WERI-Rb-1 (cell line): ENCODE measurements around the gene SPRYD7.
"Not testable (repeated sequence)": the region's sequence is repeated elsewhere in the genome, so short reads cannot be mapped to it uniquely, and the experiment has no call there.

Source experiments
- DNase-seq: peaks from one replicate; pipeline ENCODE4 v3.0.0-alpha.2; 2020
- H3K27ac ChIP-seq: fragments of 250-450 bp; sonication (Bioruptor Pico); 2 replicates; pipeline ENCODE4 v1.5.1; 2020; ENCODE audit warnings: mild to moderate bottlenecking, moderate library complexity
- H3K27me3 ChIP-seq: fragments of 250-450 bp; sonication (Bioruptor Pico); 2 replicates; pipeline ENCODE4 v1.5.1; 2021; ENCODE audit warnings: mild to moderate bottlenecking, low read depth, moderate library complexity; ENCODE audit not compliant: insufficient read depth, severe bottlenecking
- H3K36me3 ChIP-seq: fragments of 250-450 bp; sonication (Bioruptor Pico); 2 replicates; pipeline ENCODE4 v1.5.1; 2020; ENCODE audit warnings: mild to moderate bottlenecking, moderate library complexity
- H3K4me3 ChIP-seq: 2 replicates; pipeline ENCODE4 v1.5.1; 2011; ENCODE audit warnings: low read depth, mild to moderate bottlenecking, control low read depth, low read length
- H3K9me3 ChIP-seq: fragments of 250-450 bp; sonication (Bioruptor Pico); 2 replicates; pipeline ENCODE4 v1.5.1; 2021; ENCODE audit warnings: mild to moderate bottlenecking, moderate library complexity; ENCODE audit not compliant: severe bottlenecking
- TF ChIP-seq, protein P1 (sequence below): IDR thresholded peaks from 2 replicates; pipeline ENCODE4 v1.5.1; 2011; ENCODE audit warnings: low read depth, mild to moderate bottlenecking, control low read depth, inconsistent platforms, low read length

Gene SPRYD7

DNA sequence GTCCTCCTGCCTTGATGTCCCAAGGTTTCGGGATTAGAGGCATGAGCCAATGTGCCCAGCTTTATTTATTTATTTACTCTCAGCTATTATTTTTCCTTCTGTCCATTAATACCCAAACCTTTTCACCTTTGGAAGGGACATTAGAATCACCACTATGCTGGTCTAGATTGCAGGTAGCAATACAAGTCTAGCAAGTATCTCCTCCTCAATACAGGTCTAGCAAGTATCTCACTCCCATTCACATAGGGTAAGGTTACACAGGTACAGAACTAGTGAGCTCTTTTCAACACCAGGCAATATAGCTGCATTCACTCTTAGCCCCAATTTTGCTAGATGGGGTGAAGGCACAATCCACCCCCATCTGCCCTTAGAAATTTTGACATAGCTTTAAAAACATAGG is 17.4 kb upstream of the SPRYD7 start:
- Histone ChIP-seq H3K27me3 (no peaks in the 10 kb centered on the region), H3K27ac (no peak overlapping the region), H3K9me3 (no peaks in the 10 kb centered on the region), H3K36me3 (no peaks in the 10 kb centered on the region), H3K4me3 (no peak overlapping the region)
- TF ChIP-seq, protein P1, sequence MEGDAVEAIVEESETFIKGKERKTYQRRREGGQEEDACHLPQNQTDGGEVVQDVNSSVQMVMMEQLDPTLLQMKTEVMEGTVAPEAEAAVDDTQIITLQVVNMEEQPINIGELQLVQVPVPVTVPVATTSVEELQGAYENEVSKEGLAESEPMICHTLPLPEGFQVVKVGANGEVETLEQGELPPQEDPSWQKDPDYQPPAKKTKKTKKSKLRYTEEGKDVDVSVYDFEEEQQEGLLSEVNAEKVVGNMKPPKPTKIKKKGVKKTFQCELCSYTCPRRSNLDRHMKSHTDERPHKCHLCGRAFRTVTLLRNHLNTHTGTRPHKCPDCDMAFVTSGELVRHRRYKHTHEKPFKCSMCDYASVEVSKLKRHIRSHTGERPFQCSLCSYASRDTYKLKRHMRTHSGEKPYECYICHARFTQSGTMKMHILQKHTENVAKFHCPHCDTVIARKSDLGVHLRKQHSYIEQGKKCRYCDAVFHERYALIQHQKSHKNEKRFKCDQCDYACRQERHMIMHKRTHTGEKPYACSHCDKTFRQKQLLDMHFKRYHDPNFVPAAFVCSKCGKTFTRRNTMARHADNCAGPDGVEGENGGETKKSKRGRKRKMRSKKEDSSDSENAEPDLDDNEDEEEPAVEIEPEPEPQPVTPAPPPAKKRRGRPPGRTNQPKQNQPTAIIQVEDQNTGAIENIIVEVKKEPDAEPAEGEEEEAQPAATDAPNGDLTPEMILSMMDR: no peak
- no peak for DNase-seq

DNA sequence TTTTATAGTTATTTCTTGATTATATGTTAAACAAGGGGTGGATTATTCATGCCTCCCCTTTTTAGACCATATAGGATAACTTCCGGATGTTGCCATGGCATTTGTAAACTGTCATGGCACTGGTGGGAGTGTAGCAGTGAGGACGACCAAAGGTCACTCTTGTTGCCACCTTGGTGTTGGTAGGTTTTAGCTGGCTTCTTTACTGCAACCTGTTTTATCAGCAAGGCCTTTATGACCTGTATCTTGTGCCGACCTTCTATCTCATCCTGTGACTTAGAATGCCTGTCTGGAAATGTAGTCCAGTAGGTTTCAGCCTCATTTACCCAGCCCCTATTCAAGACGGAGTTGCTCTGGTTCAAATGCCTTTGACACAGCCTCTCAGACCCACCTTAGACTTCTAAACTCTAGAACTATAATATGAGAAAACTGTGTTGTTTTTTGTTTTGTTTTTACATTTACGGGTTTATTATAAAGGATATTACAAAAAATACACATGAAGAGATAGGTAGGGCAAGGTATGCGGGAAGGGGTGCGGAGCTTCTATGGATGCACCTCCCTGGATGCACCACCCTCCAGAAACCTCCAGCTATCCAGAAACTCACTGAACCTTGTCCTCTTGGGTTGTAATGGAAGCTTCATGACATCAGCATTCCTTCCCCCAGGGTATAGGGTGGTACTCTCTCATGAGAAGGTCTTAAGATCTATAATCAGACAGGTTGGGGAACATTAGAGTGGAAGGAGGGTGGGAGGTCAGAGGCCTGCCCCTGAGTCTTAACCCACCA is 15.8 kb upstream of the SPRYD7 start:
- Histone ChIP-seq H3K27ac (no peak overlapping the region), H3K4me3 (no peak overlapping the region), H3K9me3 (no peaks in the 10 kb centered on the region), H3K27me3 (no peaks in the 10 kb centered on the region), H3K36me3 (no peaks in the 10 kb centered on the region)
- TF ChIP-seq, protein P1: no peak
- no peak for DNase-seq

DNA sequence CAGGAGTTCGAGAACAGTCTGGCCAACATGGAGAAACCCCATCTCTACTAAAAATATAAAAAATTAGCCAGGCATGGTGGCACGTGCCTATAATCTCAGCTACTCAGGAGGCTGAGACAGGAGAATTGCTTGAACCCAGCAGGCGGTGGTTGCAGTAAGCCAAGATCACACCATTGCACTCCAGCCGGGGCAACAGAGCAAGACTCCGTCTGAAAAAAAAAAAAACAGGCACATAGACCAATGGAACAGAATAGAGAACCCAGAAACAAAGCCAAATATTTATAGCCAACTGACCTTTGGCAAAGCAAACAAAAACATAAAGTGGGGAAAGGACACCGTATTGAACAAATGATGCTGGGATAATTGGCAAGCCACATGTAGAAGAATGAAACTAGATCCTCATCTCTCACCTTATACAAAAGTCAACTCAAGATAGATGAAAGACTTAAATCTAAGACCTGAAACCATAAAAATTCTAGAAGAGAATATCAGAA is 12.7 kb upstream of the SPRYD7 start:
- not testable (repeated sequence) for H3K9me3 ChIP-seq, H3K36me3 ChIP-seq, H3K27ac ChIP-seq, DNase-seq, H3K27me3 ChIP-seq, H3K4me3 ChIP-seq

DNA sequence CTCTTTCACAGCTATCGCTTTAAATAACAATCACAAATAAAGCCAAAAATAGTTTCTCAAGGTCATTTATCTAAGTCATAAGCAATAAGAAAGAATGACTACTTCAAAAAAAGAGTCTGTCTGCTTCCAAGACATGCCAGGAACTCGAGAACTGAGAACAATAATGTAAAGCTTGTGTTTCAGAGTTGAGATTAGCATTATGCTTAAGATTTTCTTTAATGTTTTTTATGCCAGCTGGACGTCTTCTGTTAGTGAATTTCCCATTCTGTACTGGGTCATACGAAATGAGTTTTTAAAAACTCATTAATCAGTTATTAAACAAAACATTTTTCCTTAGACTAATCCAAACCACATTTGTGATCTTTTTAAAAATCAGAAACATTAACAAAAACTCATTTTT is 3.2 kb upstream of the SPRYD7 start:
- TF ChIP-seq, protein P1: no peak
- H3K4me3 ChIP-seq: no peak overlapping the region
- no peak for DNase-seq
- no peaks in the 10 kb centered on the region for H3K27me3 ChIP-seq
- no peak overlapping the region for H3K27ac ChIP-seq
- H3K9me3 ChIP-seq: no peaks in the 10 kb centered on the region
- no peaks in the 10 kb centered on the region for H3K36me3 ChIP-seq

DNA sequence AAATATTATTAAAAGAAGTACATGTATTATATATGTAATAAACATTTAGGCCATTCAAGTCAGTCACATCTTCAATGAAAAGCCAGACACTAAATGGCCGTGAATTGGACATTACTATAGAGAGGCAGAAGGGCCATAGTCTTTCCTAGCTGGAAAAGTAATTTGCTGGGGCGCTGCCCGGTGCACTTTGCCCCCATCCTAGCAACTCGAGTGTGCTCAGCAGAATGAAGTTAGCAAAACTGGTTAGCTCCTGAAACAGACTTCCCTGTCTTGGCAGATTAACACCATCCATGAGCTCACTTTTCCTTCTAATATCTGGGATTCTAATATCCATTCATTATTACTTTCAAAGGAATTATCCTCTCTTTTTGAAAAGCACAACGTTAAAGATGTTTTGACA is 2.8 kb upstream of the SPRYD7 start:
- Histone ChIP-seq H3K27me3 (no peaks in the 10 kb centered on the region), H3K36me3 (no peaks in the 10 kb centered on the region), H3K4me3 (no peak overlapping the region), H3K9me3 (no peaks in the 10 kb centered on the region), H3K27ac (no peak overlapping the region)
- no peak for DNase-seq
- TF ChIP-seq, protein P1: no peak

DNA sequence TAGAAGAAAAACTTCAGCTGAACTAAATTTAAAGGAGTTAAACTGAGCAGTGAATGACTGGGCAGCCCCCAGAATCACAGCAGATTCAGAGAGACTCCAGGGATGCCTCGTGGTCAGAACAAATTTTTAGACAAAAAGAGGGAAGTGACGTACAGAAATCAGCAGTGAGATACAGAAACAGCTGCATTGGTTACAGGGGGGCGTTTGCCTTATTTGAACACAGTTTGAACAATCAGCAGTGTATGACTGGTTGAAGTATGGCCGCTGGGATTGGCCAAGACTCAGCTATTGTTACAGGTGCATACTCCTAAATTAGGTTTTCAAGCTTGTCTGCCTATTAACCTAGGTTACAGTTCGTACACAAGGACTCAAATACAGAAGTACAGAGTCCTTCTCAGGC is 2.2 kb upstream of the SPRYD7 start:
- H3K4me3 ChIP-seq: no peak overlapping the region
- no peaks in the 10 kb centered on the region for H3K9me3 ChIP-seq
- H3K27ac ChIP-seq: no peak overlapping the region
- DNase-seq: no peak
- H3K36me3 ChIP-seq: no peaks in the 10 kb centered on the region
- TF ChIP-seq, protein P1: no peak
- H3K27me3 ChIP-seq: no peaks in the 10 kb centered on the region
